Mesenchymal stem cell (in vitro differentiated cells and primary cell): ENCODE data around the gene GNG13.

Source experiments
- DNase-seq: peaks from one replicate; pipeline ENCODE4 v3.0.0-alpha.2; 2013
- H2AFZ ChIP-seq: one replicate; pipeline ENCODE4 v1.6.1; 2013; ENCODE audit warnings: low read depth, mild to moderate bottlenecking, control low read depth, inconsistent platforms, low read length, moderate library complexity
- H2AK5ac ChIP-seq: 2 replicates; pipeline ENCODE4 v1.6.1; 2013; ENCODE audit warnings: low read length, moderate library complexity, mild to moderate bottlenecking, inconsistent platforms; ENCODE audit not compliant: severe bottlenecking
- H2BK120ac ChIP-seq: one replicate; pipeline ENCODE4 v1.6.1; 2013; ENCODE audit warnings: low read depth, mild to moderate bottlenecking, inconsistent platforms, low read length, moderate library complexity
- H2BK12ac ChIP-seq, 2 experiments: one replicate each; pipeline ENCODE4 v1.6.1; 2013; ENCODE audit warnings: inconsistent platforms in 2 of 2, low read length in 2 of 2, mild to moderate bottlenecking in 2 of 2, moderate library complexity in 2 of 2, control low read depth in 1 of 2
- H2BK15ac ChIP-seq: one replicate; pipeline ENCODE4 v1.6.1; 2013; ENCODE audit warnings: mild to moderate bottlenecking, low read depth, inconsistent platforms; ENCODE audit not compliant: poor library complexity, severe bottlenecking
- H2BK5ac ChIP-seq: 2 replicates; pipeline ENCODE4 v1.6.1; 2013; ENCODE audit warnings: low read depth, mild to moderate bottlenecking, low read length, control low read depth, inconsistent platforms; ENCODE audit not compliant: poor library complexity, severe bottlenecking
- H3K14ac ChIP-seq, 2 experiments: one replicate each; pipeline ENCODE4 v1.6.1; 2013; ENCODE audit warnings: inconsistent platforms in 2 of 2, low read length in 2 of 2, control low read depth in 1 of 2, mild to moderate bottlenecking in 1 of 2, moderate library complexity in 1 of 2
- H3K18ac ChIP-seq, 2 experiments: one replicate each; pipeline ENCODE4 v1.6.1; 2013; ENCODE audit warnings: inconsistent platforms in 2 of 2, low read length in 2 of 2, control low read depth in 1 of 2, low read depth in 1 of 2, mild to moderate bottlenecking in 1 of 2
- H3K23ac ChIP-seq, 2 experiments: one replicate each; pipeline ENCODE4 v1.6.1; 2013; ENCODE audit warnings: inconsistent platforms in 2 of 2, low read length in 2 of 2, mild to moderate bottlenecking in 2 of 2, moderate library complexity in 2 of 2, control low read depth in 1 of 2
- H3K27ac ChIP-seq: 2 replicates; pipeline ENCODE4 v1.5.1; 2013; ENCODE audit warnings: mild to moderate bottlenecking, moderate library complexity, low read length, control low read depth, inconsistent platforms; ENCODE audit not compliant: poor library complexity, severe bottlenecking
- H3K27me3 ChIP-seq, 2 experiments: 2 replicates each; pipeline versions ENCODE4 v1.6.1 to v1.7.0; 2013; ENCODE audit warnings: low read length in 2 of 2, mild to moderate bottlenecking in 2 of 2, moderate library complexity in 2 of 2, control low read depth in 1 of 2, inconsistent platforms in 1 of 2; ENCODE audit not compliant: control insufficient read depth in 1 of 2, insufficient read depth in 1 of 2
- H3K36me3 ChIP-seq, 2 experiments: 2 replicates each; pipeline versions ENCODE4 v1.6.1 to v1.7.0; 2013; ENCODE audit warnings: low read length in 2 of 2, control low read depth in 1 of 2, inconsistent platforms in 1 of 2, low read depth in 1 of 2, mild to moderate bottlenecking in 1 of 2; ENCODE audit not compliant: insufficient read depth in 2 of 2, control insufficient read depth in 1 of 2
- H3K4ac ChIP-seq, 2 experiments: one replicate each; pipeline ENCODE4 v1.6.1; 2013; ENCODE audit warnings: inconsistent platforms in 2 of 2, low read length in 2 of 2, mild to moderate bottlenecking in 2 of 2, moderate library complexity in 2 of 2, control low read depth in 1 of 2, low read depth in 1 of 2
- H3K4me1 ChIP-seq: 2 replicates; pipeline ENCODE4 v1.6.1; 2013; ENCODE audit warnings: low read depth, low read length, control low read depth; ENCODE audit not compliant: control insufficient read depth, insufficient read depth
- H3K4me2 ChIP-seq: 2 replicates; pipeline ENCODE4 v1.6.1; 2013; ENCODE audit warnings: low read length, mild to moderate bottlenecking, inconsistent platforms; ENCODE audit not compliant: poor library complexity, severe bottlenecking
- H3K4me3 ChIP-seq, 2 experiments: 2 replicates each; pipeline versions ENCODE4 v1.5.1 to v1.7.0; 2013; ENCODE audit warnings: low read length in 2 of 2, mild to moderate bottlenecking in 2 of 2, control low read depth in 1 of 2, low read depth in 1 of 2; ENCODE audit not compliant: insufficient read depth in 1 of 2
- H3K79me1 ChIP-seq: replicated peaks from 2 replicates; pipeline ENCODE4 v1.6.1; 2013; ENCODE audit warnings: mild to moderate bottlenecking, control low read depth, low read length, inconsistent platforms; ENCODE audit not compliant: poor library complexity, severe bottlenecking
- H3K9ac ChIP-seq: 2 replicates; pipeline ENCODE4 v1.7.0; 2013; ENCODE audit warnings: mild to moderate bottlenecking, low read length, moderate library complexity
- H3K9me3 ChIP-seq: 2 replicates; pipeline ENCODE4 v1.7.0; 2013; ENCODE audit warnings: mild to moderate bottlenecking, low read length; ENCODE audit not compliant: control insufficient read depth
- H4K8ac ChIP-seq: one replicate; pipeline ENCODE4 v1.6.1; 2013; ENCODE audit warnings: inconsistent platforms, mild to moderate bottlenecking, low read length, moderate library complexity
- H4K91ac ChIP-seq: one replicate; pipeline ENCODE4 v1.6.1; 2013; ENCODE audit warnings: mild to moderate bottlenecking, low read length, inconsistent platforms
- whole genome bisulfite sequencing: methylation state at CpG from one replicate; pipeline ENCODE4 v1.1.7; 2013; ENCODE audit warnings: mixed read lengths; 5-methylcytosine and 5-hydroxymethylcytosine counted together

The GNG13 gene

DNA sequence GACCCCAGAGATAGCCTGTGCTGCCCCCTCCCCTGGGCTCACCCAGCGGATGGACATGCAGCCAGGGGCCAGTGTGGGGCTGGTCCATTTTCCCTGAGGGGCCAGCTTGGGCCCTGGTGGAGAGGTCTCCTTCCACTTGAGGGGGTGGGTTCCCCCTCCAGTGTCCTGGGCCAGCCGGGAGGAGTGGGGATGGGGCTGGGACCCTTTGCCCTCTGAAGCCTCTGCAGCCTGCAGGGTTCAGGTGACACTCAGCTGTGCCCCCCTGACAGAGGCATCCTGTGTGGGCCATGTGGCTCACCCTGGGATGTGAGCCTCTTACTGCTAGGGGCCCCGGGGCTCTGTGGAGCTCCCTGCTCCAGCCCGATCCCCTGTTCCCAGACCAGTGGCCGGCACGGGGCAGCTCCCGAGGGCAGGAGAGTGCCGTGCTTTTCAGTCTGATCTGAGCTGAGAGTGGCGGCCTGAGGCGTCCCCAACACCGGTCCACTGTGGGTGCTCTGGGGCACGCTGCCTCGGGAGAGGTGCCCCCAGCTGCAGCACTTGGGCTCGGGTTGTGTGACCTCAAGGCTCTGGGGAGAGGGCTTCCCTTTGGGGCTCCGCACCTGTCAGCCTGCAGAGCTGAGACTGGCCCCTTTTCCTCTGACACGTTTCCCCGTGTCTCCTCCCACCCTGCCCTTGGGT, 439 bp upstream of the GNG13 start:
- H3K4ac ChIP-seq = no peak overlapping the region
- H2BK12ac ChIP-seq = no peak overlapping the region
- no peak overlapping the region for H2AFZ ChIP-seq
- H2AK5ac ChIP-seq = no peak overlapping the region
- peaks cover 0 to 31% of the 10 kb centered on the region in 2 experiments for H3K36me3 ChIP-seq
- no peak overlapping the region for H3K23ac ChIP-seq
- H4K91ac ChIP-seq = no peak overlapping the region
- H3K18ac ChIP-seq = no peak overlapping the region
- H3K9ac ChIP-seq = no peak overlapping the region
- H2BK15ac ChIP-seq = no peak overlapping the region
- 50% methylated on average over 17 of the region's 17 CpGs for WGBS
- H3K27ac ChIP-seq = no peak overlapping the region
- no peak for DNase-seq
- H2BK5ac ChIP-seq = no peak overlapping the region
- no peak overlapping the region for H3K4me3 ChIP-seq
- no peak overlapping the region for H4K8ac ChIP-seq
- no peaks in the 10 kb centered on the region for H3K79me1 ChIP-seq
- H3K4me1 ChIP-seq = peaks cover 15% of the 10 kb centered on the region
- H2BK120ac ChIP-seq = no peak overlapping the region
- no peaks in the 10 kb centered on the region for H3K9me3 ChIP-seq
- H3K27me3 ChIP-seq = peaks cover 45 to 46% of the 10 kb centered on the region in 2 experiments
- no peak overlapping the region for H3K14ac ChIP-seq
- no peak overlapping the region for H3K4me2 ChIP-seq

DNA sequence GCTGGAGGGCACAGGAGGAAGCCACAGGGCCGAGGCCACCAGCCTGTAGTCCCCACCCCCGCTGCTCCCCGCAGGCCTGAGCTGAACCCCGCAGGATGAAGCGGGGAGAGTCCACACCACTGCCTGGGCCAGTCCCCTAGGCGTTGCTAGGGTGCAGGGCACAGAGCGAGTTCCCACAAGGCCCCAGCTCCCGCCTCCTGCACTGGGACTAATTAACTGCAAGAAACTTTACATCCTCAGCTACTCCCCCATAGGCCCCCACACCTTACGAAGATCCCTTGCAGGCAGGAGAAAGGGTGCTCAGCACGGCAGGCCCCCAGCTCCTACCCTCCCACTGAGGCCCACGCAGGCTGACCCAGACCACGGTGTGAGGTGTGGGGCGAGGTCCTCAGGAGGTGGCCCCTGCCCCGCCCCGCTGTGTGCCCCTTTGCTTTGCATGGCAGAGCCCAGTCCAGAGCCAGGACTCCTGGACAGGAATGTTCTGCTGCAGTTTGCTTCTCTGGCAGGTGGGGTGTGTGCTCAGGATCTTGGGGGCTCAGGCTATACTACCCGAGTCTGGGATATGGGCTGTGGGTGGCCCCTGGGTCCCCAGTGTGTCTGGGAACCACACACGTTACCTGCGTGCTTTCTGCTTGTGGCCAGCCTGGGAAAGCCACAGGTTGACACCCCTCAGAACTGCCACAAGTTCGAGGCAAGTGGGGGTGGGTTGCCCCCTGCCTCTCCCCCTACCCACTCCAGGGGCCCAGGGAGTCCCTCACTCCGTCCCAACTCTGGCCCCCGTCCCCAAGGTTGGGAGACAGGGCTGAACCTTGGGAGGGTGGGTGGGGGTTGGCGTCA, 1.2 kb downstream of the GNG13 start:
- no peak overlapping the region for H2AFZ ChIP-seq
- no peak overlapping the region for H3K4ac ChIP-seq
- H3K18ac ChIP-seq = no peak overlapping the region
- no peak overlapping the region for H2BK5ac ChIP-seq
- H3K79me1 ChIP-seq = no peaks in the 10 kb centered on the region
- no peak overlapping the region for H3K23ac ChIP-seq
- H2BK120ac ChIP-seq = no peak overlapping the region
- no peak overlapping the region for H2BK15ac ChIP-seq
- H3K36me3 ChIP-seq = peaks cover 0 to 36% of the 10 kb centered on the region in 2 experiments
- no peak overlapping the region for H4K91ac ChIP-seq
- no peak overlapping the region for H2AK5ac ChIP-seq
- no peak overlapping the region for H2BK12ac ChIP-seq
- H3K4me1 ChIP-seq = peaks cover 12% of the 10 kb centered on the region
- H3K9me3 ChIP-seq = no peaks in the 10 kb centered on the region
- WGBS = 87% methylated on average over 20 of the region's 22 CpGs
- H3K4me3 ChIP-seq = no peak overlapping the region
- H4K8ac ChIP-seq = no peak overlapping the region
- peaks cover 45 to 46% of the 10 kb centered on the region in 2 experiments for H3K27me3 ChIP-seq
- DNase-seq = no peak
- H3K27ac ChIP-seq = no peak overlapping the region
- no peak overlapping the region for H3K4me2 ChIP-seq
- H3K14ac ChIP-seq = no peak overlapping the region
- no peak overlapping the region for H3K9ac ChIP-seq

DNA sequence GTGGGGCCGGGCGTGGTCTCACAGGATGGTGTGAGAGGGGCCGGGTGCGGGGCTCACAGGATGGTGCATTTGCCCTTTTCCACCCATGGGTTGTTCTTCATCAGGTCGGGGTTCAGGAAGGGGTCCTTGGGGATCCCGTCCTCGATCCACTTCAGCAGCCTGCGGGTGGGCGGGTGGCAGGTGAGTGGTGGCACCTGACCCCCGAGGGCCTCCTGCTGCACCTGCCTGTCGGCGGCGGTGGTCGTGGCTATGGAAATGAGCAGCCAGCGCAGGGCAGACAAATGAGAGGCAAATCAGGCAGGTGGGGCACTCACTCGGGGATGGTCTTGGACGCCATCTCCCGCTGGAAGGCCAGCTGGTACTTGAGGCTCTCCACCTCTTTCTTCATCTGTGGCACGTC, 1.9 kb downstream of the GNG13 start:
- no peak overlapping the region for H3K9ac ChIP-seq
- no peak overlapping the region for H3K4me3 ChIP-seq
- H2AFZ ChIP-seq = no peak overlapping the region
- no peak overlapping the region for H3K27ac ChIP-seq
- peaks cover 45 to 46% of the 10 kb centered on the region in 2 experiments for H3K27me3 ChIP-seq
- no peak overlapping the region for H2AK5ac ChIP-seq
- H3K23ac ChIP-seq = no peak overlapping the region
- H3K4me1 ChIP-seq = peaks cover 12% of the 10 kb centered on the region
- H2BK15ac ChIP-seq = no peak overlapping the region
- WGBS = 93% methylated on average over 19 of the region's 19 CpGs
- H3K4ac ChIP-seq = no peak overlapping the region
- H4K8ac ChIP-seq = no peak overlapping the region
- no peak overlapping the region for H3K4me2 ChIP-seq
- H4K91ac ChIP-seq = no peak overlapping the region
- no peak overlapping the region for H2BK5ac ChIP-seq
- H2BK120ac ChIP-seq = no peak overlapping the region
- H3K79me1 ChIP-seq = no peaks in the 10 kb centered on the region
- H3K18ac ChIP-seq = no peak overlapping the region
- no peak for DNase-seq
- H3K36me3 ChIP-seq = peaks cover 0 to 43% of the 10 kb centered on the region in 2 experiments
- H3K9me3 ChIP-seq = no peaks in the 10 kb centered on the region
- H3K14ac ChIP-seq = no peak overlapping the region
- H2BK12ac ChIP-seq = no peak overlapping the region

DNA sequence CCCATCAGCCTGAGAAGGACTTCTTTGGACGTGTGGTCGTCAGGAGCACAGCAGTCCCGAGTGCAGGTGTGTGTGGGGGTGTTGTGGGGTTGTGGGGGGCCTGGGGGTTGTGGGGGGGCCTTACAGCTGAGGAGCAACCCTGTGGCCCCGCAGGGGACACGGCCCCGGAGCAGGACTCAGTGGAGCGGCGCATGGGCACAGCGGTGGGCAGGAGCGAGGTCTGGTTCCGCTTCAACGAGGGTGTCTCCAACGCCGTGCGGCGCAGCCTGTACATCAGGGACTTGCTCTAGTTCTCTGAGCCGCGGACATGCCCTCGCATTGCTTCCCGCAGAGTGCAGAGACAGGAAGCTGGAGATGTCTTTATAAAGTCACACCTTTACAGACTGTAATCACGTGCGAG, 2.8 kb downstream of the GNG13 start:
- Histone ChIP-seq H2BK12ac (no peak overlapping the region), H3K27me3 (peaks cover 36 to 37% of the 10 kb centered on the region in 2 experiments), H3K36me3 (peaks cover 0 to 53% of the 10 kb centered on the region in 2 experiments), H4K8ac (no peak overlapping the region), H3K9me3 (no peaks in the 10 kb centered on the region), H2AFZ (no peak overlapping the region), H3K4me1 (peaks cover 12% of the 10 kb centered on the region), H4K91ac (no peak overlapping the region), H2BK15ac (no peak overlapping the region), H3K23ac (no peak overlapping the region), H2AK5ac (no peak overlapping the region), H3K4me2 (no peak overlapping the region), H3K4ac (no peak overlapping the region), H3K4me3 (no peak overlapping the region), H3K14ac (no peak overlapping the region), H3K9ac (no peak overlapping the region), H3K18ac (no peak overlapping the region), H3K27ac (no peak overlapping the region), H2BK120ac (no peak overlapping the region), H2BK5ac (no peak overlapping the region), H3K79me1 (no peaks in the 10 kb centered on the region)
- DNase-seq = no peak
- 94% methylated on average over 22 of the region's 22 CpGs for WGBS
